Astrocyte of the hippocampus (primary cell): Measurements from ENCODE around the gene HSFX4.
"Not testable (repeated sequence)": the region's sequence is repeated elsewhere in the genome, so short reads cannot be mapped to it uniquely, and the experiment has no call there.

ENCODE experiments used
- DNase-seq: peaks from one replicate; pipeline ENCODE4 v3.0.0; 2011; ENCODE audit warnings: low read depth, low spot score

HSFX4 gene, protein sequence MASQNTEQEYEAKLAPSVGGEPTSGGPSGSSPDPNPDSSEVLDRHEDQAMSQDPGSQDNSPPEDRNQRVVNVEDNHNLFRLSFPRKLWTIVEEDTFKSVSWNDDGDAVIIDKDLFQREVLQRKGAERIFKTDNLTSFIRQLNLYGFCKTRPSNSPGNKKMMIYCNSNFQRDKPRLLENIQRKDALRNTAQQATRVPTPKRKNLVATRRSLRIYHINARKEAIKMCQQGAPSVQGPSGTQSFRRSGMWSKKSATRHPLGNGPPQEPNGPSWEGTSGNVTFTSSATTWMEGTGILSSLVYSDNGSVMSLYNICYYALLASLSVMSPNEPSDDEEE

DNA sequence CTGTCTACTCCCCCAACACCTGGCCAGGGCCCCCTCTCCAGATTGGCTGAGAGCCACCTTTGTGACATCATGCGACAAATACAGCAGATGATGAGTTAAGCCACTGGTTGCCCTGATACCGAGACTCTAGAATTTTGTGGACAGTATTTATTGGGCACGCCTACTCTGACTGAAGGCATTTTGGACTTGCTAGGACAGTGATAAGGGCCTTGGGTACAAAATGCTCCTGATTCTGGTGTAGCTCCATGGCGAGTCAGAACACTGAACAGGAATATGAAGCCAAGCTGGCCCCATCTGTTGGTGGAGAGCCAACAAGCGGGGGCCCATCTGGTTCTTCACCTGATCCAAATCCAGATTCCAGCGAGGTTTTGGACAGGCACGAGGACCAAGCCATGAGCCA lies at the start of gene HSFX4:
Gene HSFX4 (plus strand): TSS at position 174 of the 400 bp plus-strand sequence. CDS start 72 bp downstream, at position 246.
- not testable (repeated sequence) for DNase-seq

DNA sequence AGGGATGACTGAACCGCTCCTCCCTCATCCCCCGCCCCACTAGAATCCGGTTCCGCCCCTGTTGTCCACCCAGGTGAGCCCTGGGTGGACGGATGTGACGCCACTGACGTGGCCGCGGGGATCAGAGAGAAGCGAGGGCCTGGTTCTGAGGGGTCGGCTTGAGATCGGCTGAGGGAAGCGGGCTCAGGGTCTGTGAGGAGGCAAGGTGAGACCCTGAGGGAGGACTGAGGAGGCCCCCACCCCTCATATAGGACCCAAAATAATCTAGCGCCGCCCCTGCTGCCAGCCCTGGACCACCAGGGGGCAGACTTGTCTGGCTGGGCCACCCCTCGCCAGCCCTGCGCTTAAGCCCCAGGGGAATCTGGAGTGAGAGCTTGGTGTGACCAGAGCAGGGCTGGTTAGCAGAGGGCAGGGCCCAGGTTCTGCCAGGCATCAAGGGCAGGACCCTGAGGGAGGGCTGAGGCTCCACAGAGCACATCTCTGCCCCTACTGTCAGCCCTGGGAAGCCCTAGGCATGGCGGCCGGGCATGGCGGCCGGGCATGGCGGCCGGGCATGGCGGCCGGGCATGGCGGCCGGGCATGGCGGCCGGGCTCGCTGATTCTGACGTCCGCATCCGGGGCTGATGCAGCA lies 48.2 kb upstream of the HSFX4 start, which contains the start of gene MAGEA8:
Gene MAGEA8 (plus strand): TSS at position 103 of the 631 bp plus-strand sequence. CDS start 3,090 bp downstream, outside the sequence.
- DNase-seq: no peak

DNA sequence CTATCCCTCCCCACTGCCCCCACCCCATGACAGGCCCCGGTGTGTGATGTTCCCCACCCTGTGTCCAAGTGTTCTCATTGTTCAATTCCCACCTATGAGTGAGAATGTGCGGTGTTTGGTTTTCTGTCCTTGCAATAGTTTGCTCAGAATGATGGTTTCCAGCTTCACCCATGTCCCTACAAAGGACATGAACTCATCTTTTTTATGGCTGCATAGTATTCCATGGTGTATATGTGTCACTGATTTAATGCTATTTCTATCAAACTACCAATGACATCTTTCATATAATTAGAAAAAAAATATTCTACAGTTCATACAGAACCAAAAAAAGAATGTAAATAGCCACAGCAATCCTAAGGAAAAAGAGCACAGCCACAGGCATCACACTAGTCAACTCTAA lies 38.5 kb upstream of the HSFX4 start:
- not testable (repeated sequence) for DNase-seq

DNA sequence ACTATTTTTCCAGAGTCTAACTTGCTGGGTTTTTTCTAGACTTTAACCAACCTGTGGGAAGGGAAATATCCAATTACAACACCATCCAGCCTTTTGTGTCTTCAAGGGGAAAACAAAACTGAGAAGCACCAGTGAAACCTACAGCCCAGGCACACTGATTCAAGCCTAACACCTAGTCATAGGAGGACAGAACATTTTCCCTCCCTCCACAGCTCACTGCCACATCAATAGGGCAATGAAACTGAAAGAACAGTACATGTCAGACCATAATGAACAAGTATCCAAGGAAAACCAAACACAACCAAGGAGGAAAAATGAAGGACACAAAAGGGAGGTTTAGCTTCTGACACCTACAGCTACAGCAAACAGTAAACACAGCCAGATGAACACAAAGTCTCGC lies 30.8 kb upstream of the HSFX4 start:
- no peak for DNase-seq

DNA sequence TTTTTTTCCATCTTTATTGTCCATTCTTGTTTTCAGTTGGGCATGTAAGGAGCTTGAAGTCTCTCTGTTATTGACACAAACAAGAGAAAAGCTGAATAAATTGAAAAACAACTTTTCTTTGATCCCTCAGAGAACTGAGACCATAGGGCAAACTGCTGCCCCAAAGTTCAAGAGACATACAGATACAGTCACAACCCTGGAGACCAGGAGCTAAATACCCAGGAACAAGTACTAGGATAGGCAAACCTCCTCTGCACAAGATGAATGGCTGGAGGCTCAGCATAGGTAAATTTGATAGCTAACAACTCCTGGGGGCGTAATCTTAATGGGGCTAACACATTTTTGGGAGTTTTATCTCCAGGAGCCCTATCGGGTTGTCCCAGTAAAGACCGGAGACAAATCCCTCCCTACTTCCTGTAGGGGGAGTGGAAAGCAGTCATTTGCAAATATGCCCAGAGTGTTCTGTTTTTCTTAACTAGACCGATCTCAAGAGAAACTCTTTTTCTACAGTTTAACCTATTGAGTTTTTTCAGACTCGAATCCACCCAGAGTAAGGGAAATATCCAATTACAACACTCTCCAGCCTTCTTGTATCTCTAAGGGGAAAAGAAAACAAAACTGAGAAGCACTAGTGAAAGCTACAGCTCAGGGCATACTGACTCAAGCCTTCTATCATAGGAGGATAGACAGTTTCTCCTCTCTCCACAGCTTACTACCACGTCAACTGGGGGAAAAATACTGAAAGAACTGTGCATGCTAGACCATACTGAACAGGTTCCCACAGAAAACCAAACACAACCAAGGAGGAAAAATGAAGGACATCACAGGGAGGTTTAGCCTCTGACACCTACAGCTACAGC lies 25.3 kb upstream of the HSFX4 start:
- DNase-seq: no peak

DNA sequence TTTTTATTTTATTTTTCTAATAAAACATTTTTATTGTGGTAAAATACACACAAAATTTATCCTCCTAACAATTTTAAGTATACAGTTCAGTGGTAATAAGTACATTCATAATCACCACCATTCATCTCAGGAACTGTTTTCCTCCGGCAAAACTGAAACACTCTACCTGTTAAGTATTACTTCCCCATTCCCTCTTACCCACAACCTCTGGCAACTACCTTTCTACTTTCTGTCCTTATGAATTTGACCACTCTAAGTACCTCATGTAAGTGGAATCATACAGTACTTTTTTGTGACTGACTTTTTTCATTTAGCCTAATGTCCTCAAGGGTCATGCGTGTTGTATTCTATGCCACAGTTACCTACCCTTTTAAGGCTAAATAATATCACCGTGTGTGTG lies 21.1 kb upstream of the HSFX4 start:
- DNase-seq: no peak

DNA sequence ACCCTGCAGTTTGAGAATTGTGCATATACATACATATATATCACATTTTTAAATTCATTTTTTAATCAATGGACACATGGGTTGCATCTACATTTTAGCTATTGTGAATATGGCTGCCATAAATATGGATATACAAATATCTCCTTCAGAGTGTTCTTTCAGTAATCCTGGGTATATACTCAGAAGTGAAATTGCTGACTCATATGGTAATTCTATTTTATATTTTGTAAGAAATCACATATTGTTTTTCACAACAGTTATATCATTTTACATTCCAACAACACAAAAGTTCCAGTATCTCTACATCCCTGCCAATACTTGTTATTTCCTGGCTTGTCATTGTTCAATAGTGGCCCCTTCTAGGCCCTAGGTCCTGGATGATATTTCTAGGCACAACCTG lies 20.6 kb upstream of the HSFX4 start:
- no peak for DNase-seq

DNA sequence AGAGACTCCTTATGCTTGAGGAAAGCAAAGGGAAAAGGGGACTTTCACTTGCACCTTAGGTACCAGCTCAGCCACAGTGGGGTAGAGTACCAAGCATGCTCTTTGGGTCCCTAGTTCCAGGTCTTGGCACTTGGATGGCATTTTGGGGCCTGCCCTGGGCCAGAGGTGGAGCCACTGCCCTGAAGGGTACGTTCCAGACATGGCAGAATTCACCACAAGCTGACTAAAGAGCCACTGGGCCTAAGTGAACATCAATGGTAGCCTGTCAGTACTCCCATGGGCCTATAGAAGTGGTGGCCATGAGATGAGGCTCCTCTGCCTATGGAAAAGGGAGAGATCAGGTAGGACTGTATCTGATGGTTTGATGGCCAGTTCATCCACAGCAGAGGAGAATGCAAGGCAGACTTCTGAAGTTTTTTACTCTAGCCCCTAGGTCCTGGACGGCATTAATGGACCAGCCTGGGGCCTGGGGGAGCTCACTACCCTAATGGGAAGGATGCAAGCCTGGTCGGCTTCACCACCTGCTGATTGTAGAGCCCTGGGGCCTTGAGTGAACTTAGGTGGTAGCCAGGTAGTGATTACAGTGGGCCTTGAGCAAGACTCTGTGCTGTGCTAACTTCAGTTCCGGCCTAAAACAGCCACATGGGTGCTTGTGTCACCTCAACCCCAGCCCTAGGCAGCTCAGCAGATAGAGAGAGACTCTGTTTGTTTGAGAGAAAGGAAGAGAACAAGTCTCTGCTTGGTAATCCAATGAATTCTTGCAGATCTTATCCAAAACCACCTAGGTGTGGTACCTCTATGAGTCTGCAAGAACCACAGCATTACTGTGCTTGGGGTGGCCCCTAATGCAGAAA lies 19.8 kb upstream of the HSFX4 start:
- DNase-seq: no peak

DNA sequence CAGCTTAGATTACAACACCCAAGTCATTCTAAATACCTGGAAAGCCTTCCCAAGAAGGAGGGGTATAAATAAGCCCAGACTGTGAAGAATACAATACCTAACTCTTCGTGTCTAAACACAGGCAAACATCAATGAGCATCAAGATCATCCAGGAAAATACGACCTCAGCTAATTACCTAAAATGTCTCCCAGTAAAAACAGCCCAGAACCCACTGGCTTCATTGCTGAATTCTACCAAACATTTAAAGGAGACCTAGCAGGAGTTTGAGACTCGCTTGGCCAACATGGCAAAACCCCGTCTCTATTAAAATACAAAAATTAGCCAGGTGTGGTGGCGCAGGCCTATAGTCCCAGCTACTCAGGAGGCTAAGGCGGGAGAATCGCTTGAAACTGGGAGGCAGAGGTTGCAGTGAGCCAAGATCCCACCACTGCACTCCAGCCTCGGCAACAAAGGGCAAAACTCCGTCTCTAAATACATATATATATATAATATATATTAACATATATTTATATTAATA lies 19.1 kb upstream of the HSFX4 start:
- DNase-seq: no peak

DNA sequence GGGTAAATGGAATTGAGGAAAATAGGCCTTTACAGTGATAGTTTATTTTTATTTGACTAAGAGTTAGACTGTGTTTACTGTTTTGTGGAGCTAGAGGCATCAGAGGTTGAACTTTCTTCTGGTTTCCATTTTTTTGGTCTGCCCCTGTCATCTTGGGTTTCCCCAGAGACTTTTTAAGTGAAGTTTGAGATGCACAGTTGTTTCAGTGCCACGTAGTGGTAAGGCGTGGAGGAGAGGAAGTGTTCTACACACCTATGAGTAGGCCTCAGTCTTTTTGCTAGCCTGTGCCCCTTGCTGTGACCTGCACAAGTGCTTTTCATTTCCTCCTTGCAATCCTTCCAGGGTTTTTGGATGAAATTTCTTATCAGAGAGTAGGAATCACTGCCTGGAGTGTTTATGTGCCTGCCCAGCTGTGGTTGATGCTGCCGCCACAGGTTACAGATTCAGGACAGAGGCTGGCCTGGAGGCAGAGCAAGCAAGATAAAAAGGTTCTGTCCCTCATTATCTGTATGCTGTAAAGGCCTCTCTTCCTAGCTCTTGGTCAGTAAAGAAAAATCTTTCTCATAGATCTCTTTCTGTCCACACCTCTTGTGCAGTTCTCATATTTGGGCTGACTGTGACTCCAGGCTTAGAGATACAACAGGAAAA lies 12.5 kb upstream of the HSFX4 start:
- no peak for DNase-seq

DNA sequence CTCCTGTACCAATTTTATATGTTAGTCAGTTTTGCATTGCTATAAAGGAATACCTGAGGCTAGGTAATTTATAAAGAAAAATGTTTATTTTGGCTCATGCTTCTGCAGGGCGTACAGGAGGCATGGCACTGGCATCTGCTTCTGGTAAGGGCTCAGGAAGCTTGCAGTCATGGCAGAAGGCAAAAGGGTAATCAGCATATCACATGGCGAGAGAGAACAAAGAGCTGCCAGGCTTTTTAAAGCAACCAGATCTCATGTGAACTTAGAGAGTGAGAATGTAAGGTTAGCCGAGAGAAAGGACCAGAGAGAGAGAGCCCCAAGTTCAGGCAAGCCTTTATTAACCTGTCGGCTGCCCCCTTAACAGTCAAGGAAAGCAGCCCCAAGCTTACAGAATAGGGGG lies 5.5 kb upstream of the HSFX4 start:
- not testable (repeated sequence) for DNase-seq

DNA sequence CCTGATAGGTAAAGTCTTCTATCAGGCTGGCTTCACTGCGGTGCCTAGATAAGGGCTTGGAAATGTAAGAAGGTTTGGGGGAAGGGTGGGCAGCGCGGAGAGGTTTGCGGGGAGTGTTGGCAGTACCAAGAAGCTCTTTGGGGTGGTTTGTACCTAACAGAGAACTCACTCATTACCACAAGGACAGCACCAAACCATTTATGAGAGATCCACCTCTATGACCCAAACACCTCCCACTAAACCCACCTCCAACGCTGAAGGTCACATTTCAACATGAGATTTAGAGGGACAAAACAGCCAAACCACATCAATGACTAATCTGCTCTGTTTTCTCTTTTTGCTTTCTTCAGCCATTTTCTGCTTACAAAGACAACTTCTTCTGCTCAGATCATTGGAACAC lies 4.9 kb upstream of the HSFX4 start:
- not testable (repeated sequence) for DNase-seq

DNA sequence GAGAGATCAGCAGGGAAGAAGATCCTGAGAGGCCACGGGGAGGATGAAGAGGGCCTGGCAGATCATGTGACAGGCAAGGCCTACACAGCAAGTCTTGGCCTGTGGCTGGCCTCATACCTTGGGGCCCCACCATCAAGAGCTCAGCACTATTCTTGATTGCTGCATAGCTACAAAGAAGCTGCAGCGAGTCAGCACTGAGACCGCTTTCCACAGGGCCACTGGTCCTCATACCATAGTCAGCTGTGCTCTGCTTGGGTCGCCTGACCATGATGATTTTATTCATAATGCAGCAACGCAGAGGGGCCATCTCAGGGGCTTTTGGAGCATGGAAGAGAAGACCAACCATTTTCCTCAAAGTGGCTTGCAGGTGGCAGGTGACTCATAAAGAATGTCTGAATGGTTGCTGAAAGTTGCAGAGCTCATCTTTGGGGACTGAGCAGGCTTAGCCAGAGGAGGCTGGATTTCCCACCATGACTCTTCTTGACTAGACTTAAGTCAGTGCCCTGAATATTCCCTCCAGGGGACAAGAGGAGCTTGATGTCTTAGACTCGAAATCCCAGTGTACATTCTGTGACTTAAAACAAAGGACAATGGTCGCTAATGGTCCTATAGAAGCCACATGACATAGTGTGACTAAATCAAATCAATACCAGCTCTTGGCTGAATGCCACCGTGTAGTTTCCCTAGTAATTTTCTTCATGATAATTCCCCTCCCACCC lies 2.0 kb upstream of the HSFX4 start:
- not testable (repeated sequence) for DNase-seq

DNA sequence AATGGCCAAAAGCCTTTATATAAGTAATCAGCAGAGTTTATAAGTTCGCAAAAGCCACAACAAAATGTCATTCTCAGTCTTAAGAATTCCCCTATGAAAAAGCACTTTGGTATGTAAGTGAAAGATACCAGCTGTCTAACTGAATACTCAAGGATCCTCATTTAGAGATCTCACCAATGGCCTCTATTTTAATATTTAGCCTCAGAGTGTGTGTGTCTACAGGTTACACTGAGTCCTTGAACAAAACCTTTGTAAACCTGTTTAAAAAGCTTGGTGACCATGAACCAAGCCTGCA lies 1.5 kb upstream of the HSFX4 start:
- not testable (repeated sequence) for DNase-seq

DNA sequence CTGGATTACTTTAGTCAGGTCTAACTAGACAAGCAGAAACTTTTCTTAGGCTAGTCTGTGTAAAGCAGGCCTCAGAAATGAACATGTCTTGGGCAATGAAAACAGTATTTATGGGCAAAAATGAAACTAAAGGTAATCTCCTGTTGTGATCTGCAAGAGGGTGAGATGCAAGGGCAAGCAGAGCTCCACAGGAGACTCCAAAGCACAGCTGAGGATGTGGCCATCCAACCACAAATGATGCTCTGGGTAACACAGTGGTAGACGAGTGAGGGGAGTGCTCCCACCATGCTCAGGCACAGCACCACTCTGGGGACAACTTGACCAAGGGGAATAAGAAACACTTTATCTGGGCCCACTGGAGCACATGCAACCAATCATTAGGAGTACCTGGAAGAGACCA lies 738 bp upstream of the HSFX4 start:
- DNase-seq: not testable (repeated sequence)

DNA sequence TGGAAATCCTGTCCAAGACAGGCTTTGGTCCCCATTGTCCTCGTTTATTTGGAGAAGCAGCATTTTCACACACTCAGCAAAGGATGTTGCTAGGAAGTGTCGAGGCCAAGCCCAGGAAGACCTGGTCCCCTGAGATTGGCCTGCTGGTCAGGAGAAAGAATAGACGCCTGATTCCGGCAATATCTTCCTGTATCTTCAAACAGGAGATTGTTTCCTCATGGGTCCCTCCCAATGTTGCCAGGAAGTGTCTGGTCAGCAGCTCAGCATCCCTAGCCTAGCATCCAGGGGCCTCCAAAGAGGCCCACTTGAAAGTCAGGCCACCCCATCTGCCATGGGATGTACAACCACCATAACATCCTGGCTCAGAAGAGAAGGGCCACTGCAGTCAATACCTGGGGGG lies 2.0 kb downstream of the HSFX4 start:
- not testable (repeated sequence) for DNase-seq

DNA sequence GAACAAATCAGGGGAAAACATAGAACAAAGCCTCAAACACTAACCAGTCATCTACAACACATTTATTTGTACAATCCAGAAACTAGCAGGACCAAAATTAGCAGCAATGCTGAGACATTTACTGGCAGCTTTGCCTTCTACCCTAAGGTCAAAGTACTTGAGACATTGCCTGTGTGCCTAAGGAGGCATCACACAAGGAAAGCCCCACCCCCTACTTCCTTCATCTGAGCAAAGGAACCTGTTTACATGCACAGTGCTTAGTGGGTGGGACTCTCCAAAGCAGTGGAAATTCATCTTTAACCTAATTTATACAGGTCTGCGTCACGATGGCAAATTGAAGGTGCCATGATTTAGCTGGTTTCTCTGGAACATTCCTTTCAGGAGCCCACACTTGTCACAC lies 2.8 kb downstream of the HSFX4 start:
- DNase-seq: not testable (repeated sequence)

DNA sequence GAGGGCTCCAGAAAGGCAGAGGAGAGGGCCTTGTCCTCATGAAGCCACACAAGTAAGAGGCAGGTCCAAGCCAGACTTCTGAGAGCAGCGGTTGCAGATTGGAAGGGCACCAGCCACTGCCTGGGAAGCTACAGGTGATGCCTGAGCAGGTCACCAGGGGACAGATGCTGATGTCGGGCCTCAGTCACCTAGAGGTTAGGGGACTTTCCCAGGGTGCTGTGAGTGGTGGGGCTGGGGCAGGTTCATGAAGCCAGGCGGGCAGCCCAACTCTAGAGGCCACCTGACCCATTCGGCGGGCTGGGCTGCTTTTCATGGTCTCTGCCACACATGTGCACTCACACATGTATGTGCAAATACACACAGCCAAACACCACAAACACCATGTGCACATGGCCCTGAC lies 3.6 kb downstream of the HSFX4 start:
- DNase-seq: not testable (repeated sequence)

DNA sequence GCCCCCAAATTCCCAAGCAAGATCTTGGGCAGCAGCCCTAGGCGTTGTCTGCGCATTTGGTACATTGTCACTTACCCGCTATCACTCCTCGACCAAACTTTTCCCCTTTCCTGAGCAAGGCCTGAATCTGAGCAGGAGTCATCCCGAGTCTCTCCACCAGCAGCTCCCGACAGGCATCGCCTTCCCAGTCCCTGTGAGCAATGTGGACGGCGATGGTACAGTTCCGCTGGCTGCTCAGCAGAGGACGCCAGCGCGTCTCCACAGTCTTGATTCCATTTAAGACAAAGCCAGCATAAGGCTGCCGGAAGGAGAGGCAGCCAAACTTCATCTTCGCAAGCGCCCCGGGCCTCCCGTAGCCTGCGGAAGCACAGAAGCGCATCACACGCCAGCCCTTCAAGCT lies 4.2 kb downstream of the HSFX4 start:
- DNase-seq: not testable (repeated sequence)

DNA sequence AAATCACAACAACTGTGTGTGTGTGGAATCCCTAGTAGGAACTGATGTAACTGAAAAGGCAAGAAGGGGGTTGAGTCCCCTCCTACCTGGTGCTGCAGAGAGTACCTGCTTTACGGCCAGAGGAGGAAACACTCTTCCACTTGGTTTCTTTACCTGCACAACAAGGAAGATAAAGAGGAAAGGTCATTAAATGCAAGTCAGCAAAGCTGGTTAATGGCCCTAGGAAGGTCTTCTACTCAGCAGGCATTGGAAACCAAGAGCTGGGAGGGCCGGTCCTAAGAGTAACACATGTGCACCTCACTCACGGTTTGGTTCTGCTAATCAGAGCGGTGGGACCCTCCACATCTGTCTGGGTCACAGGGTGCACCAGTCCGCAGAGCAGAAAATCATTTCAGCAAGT lies 8.0 kb downstream of the HSFX4 start:
- not testable (repeated sequence) for DNase-seq
